Nephron progenitor cell (in vitro differentiated cells): Measurements from ENCODE around the gene MYO9A.
"Not testable (repeated sequence)": the region's sequence is repeated elsewhere in the genome, so short reads cannot be mapped to it uniquely, and the experiment has no call there.

Experiments
- DNase-seq: peaks from one replicate; pipeline ENCODE4 v3.0.0; 2021
- H3K27ac Mint-ChIP-seq: 2 replicates; pipeline ENCODE4 v1.8.0; 2021; ENCODE audit warnings: mild to moderate bottlenecking, moderate library complexity, mixed read lengths
- H3K27me3 Mint-ChIP-seq: 2 replicates; pipeline ENCODE4 v1.8.0; 2021; ENCODE audit warnings: mild to moderate bottlenecking, low read depth, mixed read lengths; ENCODE audit not compliant: poor library complexity
- H3K36me3 Mint-ChIP-seq: 2 replicates; pipeline ENCODE4 v1.8.0; 2021; ENCODE audit warnings: low read depth, mixed read lengths
- H3K4me1 Mint-ChIP-seq: 2 replicates; pipeline ENCODE4 v1.8.0; 2021; ENCODE audit warnings: mixed read lengths
- H3K4me3 Mint-ChIP-seq: 2 replicates; pipeline ENCODE4 v1.8.0; 2021; ENCODE audit warnings: mild to moderate bottlenecking, moderate library complexity, mixed read lengths
- H3K9me3 Mint-ChIP-seq: 2 replicates; pipeline ENCODE4 v1.8.0; 2021; ENCODE audit warnings: mild to moderate bottlenecking, moderate library complexity, mixed read lengths
- CTCF ChIP-seq: fragments of 200-600 bp; sonication (generic); IDR thresholded peaks from 2 replicates; pipeline ENCODE4 v1.5.0; 2021; ENCODE audit warnings: antibody characterized with exemption

The MYO9A gene

GRCh38 chr15:72006382-72006781, 111.6 kb downstream of the MYO9A start:
- no peak for DNase-seq
- Mint-ChIP-seq H3K27me3 (peaks cover 5% of the 10 kb centered on the region), H3K9me3 (no peaks in the 10 kb centered on the region), H3K4me3 (no peak overlapping the region), H3K36me3 (peaks cover 9% of the 10 kb centered on the region), H3K4me1 (peaks cover 12% of the 10 kb centered on the region), H3K27ac (no peak overlapping the region)
- TF ChIP-seq CTCF: no peak

DNA sequence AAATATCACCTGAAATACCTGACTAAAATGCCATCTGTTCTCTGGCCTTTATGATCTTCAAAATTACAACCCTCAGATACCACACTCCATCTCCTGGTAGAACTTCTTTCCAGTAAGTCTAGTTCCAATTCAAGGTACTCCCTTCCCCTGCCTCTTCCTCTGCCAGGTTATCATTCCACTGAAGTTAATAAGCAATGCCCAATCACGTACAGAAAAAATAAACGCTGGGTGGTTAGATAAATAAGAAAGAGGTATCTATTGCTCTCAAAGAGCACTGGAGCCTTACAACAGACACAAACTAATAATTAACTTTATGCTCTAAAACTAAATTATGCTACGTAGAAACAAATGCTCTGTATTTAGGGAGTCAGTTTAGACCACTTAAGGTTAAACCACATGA, 112.5 kb downstream of the MYO9A start:
- H3K9me3 Mint-ChIP-seq: no peaks in the 10 kb centered on the region
- no peak for TF ChIP-seq CTCF
- peaks cover 12% of the 10 kb centered on the region for H3K4me1 Mint-ChIP-seq
- H3K36me3 Mint-ChIP-seq: peaks cover 9% of the 10 kb centered on the region
- peaks cover 5% of the 10 kb centered on the region for H3K27me3 Mint-ChIP-seq
- H3K4me3 Mint-ChIP-seq: no peak overlapping the region
- H3K27ac Mint-ChIP-seq: no peak overlapping the region
- DNase-seq: no peak

DNA sequence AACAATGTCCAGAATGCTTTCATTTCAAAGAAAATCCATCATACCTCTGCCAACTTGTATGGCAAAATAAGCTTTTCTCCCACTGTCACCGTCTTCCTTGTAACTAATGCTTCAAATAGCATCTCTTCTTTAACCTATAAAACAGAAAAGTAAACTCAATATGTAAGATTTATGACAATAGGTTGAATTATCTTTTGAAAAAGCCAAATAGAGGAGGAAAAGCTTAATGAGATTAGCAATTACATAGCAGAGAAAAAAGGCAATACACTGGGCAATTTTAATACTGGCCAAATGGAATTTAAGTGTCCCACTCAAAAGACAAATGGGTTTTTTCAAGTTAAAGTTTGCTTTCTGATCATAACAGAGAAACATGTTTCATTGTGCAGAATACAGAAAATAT, 118.1 kb downstream of the MYO9A start:
- Mint-ChIP-seq H3K27ac (no peak overlapping the region), H3K4me3 (no peak overlapping the region), H3K36me3 (peaks cover 34% of the 10 kb centered on the region), H3K27me3 (peaks cover 5% of the 10 kb centered on the region), H3K9me3 (no peaks in the 10 kb centered on the region), H3K4me1 (no peaks in the 10 kb centered on the region)
- no peak for TF ChIP-seq CTCF
- DNase-seq: no peak

GRCh38 chr15:71998717-71999116, 119.2 kb downstream of the MYO9A start:
- H3K36me3 Mint-ChIP-seq: peaks cover 36% of the 10 kb centered on the region
- H3K9me3 Mint-ChIP-seq, DNase-seq, H3K27ac Mint-ChIP-seq, H3K4me3 Mint-ChIP-seq, H3K27me3 Mint-ChIP-seq, H3K4me1 Mint-ChIP-seq: not testable (repeated sequence)

- Mint-ChIP-seq H3K4me1 (no peaks in the 10 kb centered on the region), H3K36me3 (peaks cover 33% of the 10 kb centered on the region), H3K4me3 (no peak overlapping the region), H3K27ac (no peak overlapping the region), H3K9me3 (no peaks in the 10 kb centered on the region), H3K27me3 (no peaks in the 10 kb centered on the region)
- DNase-seq: no peak
- TF ChIP-seq CTCF: no peak
Measured at GRCh38 chr15:71997691-71998090, 120.3 kb downstream of the MYO9A start.

DNA sequence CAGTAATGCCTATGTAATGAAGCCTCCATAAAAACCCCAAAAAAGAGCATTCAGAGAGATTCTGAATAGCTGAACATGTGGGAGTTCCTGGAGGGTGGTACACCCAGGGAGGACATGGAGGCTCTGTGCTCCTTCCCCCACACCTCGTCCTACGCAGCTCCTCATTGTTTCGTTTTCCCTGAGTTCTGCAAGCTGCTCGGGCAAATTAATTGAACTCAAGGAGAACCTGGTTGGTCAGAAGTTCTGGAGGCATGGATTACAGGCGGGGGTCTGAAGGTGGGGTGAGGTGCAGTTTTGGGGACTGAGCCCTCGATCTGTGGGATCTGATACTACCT, 142.2 kb downstream of the MYO9A start:
- no peak for DNase-seq
- no peaks in the 10 kb centered on the region for H3K9me3 Mint-ChIP-seq
- H3K27me3 Mint-ChIP-seq: no peaks in the 10 kb centered on the region
- H3K4me3 Mint-ChIP-seq: no peak overlapping the region
- H3K4me1 Mint-ChIP-seq: no peaks in the 10 kb centered on the region
- no peak for TF ChIP-seq CTCF
- H3K36me3 Mint-ChIP-seq: peaks cover 6% of the 10 kb centered on the region
- H3K27ac Mint-ChIP-seq: peak overlapping the region; percentile 67

DNA sequence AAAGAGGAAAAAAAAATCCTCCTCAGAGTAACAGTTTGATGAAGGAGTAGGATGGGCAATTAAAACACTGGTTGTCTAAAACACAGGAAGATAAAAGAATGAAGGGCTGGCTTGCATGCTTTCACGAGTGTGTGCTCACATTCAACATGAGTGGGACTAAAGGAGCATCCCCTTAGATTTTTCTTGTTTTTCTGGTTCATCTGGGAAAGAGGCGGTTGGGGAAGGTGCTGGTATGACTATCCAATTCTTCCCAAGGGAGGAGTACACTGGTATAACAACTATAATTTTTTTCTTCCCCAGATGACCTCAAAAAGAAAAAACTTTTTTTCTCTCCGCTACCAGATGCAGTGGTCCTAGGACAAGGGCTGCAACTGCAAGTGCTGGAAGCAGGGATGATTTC, 143.7 kb downstream of the MYO9A start:
- Mint-ChIP-seq H3K27me3 (no peaks in the 10 kb centered on the region), H3K4me3 (no peak overlapping the region), H3K27ac (no peak overlapping the region), H3K4me1 (no peaks in the 10 kb centered on the region), H3K9me3 (no peaks in the 10 kb centered on the region), H3K36me3 (peaks cover 6% of the 10 kb centered on the region)
- TF ChIP-seq CTCF: no peak
- DNase-seq: no peak
